Right lobe of liver (tissue), 6 donors: ENCODE measurements around the gene SHISA9. TPM values are rescaled to one million over a fixed set of nuclear protein-coding genes. Genes with fewer than 3 reads are reported as not detected.

Source experiments
- ATAC-seq, 4 donors: fragments of 200-7000 bp; cut with Tn5 transposase; one replicate each; pipeline ENCODE4 v1.9.1; 2020; ENCODE audit warnings: mild to moderate bottlenecking in 4 of 4, moderate library complexity in 4 of 4
- DNase-seq, 3 donors: peaks; one replicate each; pipeline ENCODE4 v3.0.0-alpha.2; 2020
- H3K27ac ChIP-seq, 3 donors: fragments of 200-600 bp; one replicate each; pipeline ENCODE4 v1.8.0; 2022
- H3K27me3 ChIP-seq, 2 donors: fragments of 200-600 bp; one replicate each; pipeline ENCODE4 v1.8.0; 2022
- H3K36me3 ChIP-seq, 4 donors: fragments of 200-600 bp; sonication (generic) in 1 of 4; one replicate each; pipeline versions ENCODE4 v1.5.1 to v1.8.0; 2017 to 2022; ENCODE audit warnings: control low read depth in 1 of 4
- H3K4me1 ChIP-seq, 4 donors: fragments of 200-600 bp; sonication (generic) in 1 of 4; one replicate each; pipeline versions ENCODE4 v1.5.1 to v1.8.0; 2017 to 2022; ENCODE audit warnings: control low read depth in 1 of 4
- H3K4me3 ChIP-seq, 3 donors: fragments of 200-600 bp; one replicate each; pipeline ENCODE4 v1.8.0; 2022
- H3K9me3 ChIP-seq, 4 donors: fragments of 200-600 bp; sonication (generic) in 1 of 4; one replicate each; pipeline versions ENCODE4 v1.5.1 to v1.8.0; 2017 to 2022; ENCODE audit warnings: control low read depth in 1 of 4
- POLR2A ChIP-seq: fragments of 450-650 bp; IDR thresholded peaks from one replicate; pipeline ENCODE4 v1.6.1; 2017; ENCODE audit warnings: antibody characterized with exemption, mild to moderate bottlenecking
- WGBS: methylation state at CpG from one replicate; pipeline ENCODE4 v1.1.6; 2018; ENCODE audit warnings: low coverage, low lambda C conversion rate; ENCODE audit not compliant: insufficient coverage; ENCODE audit errors: missing lambda C conversion rate; 5-methylcytosine and 5-hydroxymethylcytosine counted together
- intact Hi-C, 2 donors: fragments of 100-400 bp; cut with DNase I; formaldehyde crosslinking; loops; one replicate each; pipeline versions ENCODE4 v1.11.2 to v1.14.1; 2022
- total RNA-seq, 6 experiments: library from RNA; depleted of rRNA in 2 of 6; stranded (reverse); fragments of >200 nt in 2 of 6; fragmentation: NEBNext Ultra II Directional in 3 of 6; extraction: Animal tissue kit (Norgen Biotek cat#: 25700) in 3 of 6; gene quantifications; one replicate each; pipeline versions ENCODE4 v1.1.0 to v1.2.4, GENCODE V29; 2016 to 2023
- TF ChIP-seq, protein P1 (sequence below), 4 donors: fragments of 200-600 bp in 3 of 4; fragments of 450-650 bp in 1 of 4; IDR thresholded peaks; one replicate each; pipeline versions ENCODE4 v1.5.1 to v1.8.0; 2016 to 2022; ENCODE audit warnings: antibody characterized with exemption in 4 of 4, mild to moderate bottlenecking in 2 of 4
- donor health status: DM: no; HTN: yes; CAD: no.
- donor health status: DM: no; HTN: no; CAD: no.
- donor health status: DM: no; HTN: no; CAD: no.
- donor health status: DM: no; HTN: yes; CAD: no.
- donor health status: DM: no; HTN: yes; CAD: no.

The SHISA9 gene
- total RNA-seq, 6 experiments from 2014 or later, result 0.02 to 0.06 TPM; not detected in 4

DNA sequence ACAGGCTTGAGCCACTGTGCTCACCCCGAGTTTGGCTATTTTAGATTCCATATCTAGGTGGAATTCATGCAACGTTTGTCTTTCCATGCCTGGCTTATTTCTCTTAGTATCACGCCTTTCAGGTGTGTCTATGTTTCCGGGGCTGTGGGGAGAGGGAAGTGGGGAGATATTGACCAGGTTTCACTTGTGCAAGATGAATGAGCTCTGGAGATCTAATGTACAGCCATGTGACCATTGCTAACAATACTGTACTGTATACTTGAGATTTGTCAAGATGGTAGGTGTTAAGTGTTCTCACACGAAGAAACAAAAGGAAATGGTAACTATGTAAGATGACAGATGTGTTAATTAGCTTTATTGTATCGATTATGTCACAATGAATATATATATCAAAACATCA, 199.6 kb downstream of the SHISA9 start:
- 73% methylated on average over 6 of the region's 6 CpGs for WGBS
- no peak overlapping the region for H3K4me3 ChIP-seq
- H3K9me3 ChIP-seq, result no peaks in the 10 kb centered on the region
- TF ChIP-seq, protein P1, sequence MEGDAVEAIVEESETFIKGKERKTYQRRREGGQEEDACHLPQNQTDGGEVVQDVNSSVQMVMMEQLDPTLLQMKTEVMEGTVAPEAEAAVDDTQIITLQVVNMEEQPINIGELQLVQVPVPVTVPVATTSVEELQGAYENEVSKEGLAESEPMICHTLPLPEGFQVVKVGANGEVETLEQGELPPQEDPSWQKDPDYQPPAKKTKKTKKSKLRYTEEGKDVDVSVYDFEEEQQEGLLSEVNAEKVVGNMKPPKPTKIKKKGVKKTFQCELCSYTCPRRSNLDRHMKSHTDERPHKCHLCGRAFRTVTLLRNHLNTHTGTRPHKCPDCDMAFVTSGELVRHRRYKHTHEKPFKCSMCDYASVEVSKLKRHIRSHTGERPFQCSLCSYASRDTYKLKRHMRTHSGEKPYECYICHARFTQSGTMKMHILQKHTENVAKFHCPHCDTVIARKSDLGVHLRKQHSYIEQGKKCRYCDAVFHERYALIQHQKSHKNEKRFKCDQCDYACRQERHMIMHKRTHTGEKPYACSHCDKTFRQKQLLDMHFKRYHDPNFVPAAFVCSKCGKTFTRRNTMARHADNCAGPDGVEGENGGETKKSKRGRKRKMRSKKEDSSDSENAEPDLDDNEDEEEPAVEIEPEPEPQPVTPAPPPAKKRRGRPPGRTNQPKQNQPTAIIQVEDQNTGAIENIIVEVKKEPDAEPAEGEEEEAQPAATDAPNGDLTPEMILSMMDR (IDR thresholded peaks at IDR 0.05), result no peak
- TF ChIP-seq POLR2A, result no peak
- no peak for DNase-seq
- H3K27ac ChIP-seq, result no peak overlapping the region
- intact Hi-C loops, result no loop called here
- no peaks in the 10 kb centered on the region for H3K4me1 ChIP-seq
- no peaks in the 10 kb centered on the region for H3K27me3 ChIP-seq
- no peaks in the 10 kb centered on the region for H3K36me3 ChIP-seq
- ATAC-seq, result no peak

DNA sequence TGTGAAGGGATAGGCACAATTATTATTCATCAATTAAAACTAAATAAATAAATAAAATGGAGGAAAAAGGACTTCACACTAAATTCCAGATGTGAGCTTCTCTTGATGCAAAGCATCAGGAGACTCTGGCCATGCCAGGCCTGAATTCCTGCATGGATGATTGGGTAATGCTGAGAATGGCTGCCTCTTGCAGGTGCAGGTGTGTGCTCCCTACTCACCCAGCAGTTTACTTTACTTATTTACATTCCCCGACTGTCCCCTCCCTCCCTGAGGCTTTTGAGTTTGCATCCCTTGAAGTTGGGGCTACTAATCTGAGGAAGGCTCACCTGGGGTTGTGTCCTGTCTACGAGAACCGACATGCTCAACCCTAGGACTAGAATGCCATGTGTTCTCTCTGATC, 200.4 kb downstream of the SHISA9 start:
- H3K27me3 ChIP-seq, result no peaks in the 10 kb centered on the region
- WGBS, result 82% methylated on average over 2 of the region's 3 CpGs
- no peaks in the 10 kb centered on the region for H3K9me3 ChIP-seq
- H3K4me1 ChIP-seq, result no peaks in the 10 kb centered on the region
- TF ChIP-seq POLR2A, result no peak
- TF ChIP-seq, protein P1 (IDR thresholded peaks at IDR 0.05), result no peak
- intact Hi-C loops, result no loop called here
- H3K27ac ChIP-seq, result no peak overlapping the region
- DNase-seq (no peak), ATAC-seq (no peak)
- H3K4me3 ChIP-seq, result no peak overlapping the region
- H3K36me3 ChIP-seq, result no peaks in the 10 kb centered on the region

DNA sequence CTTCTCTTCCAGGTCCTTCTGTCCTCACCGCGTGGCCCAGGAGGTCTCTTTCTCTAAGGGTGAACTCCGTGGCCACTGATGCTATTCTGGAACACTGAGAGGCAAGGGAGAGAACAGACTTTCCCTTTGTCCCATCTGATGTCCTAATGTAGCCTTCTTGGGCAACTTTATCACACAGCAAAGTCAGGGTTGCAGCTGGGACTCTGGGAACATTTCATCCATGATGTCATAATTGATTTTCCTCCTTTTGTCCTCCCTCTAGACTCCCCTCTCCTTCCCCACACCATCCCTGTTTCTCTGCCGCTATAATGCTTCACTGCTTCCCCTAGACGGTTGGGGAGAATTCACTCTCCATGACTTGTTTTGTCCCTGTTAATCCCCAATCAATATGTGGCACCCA, 201.0 kb downstream of the SHISA9 start:
- no peak for ATAC-seq
- H3K4me1 ChIP-seq, result no peaks in the 10 kb centered on the region
- intact Hi-C loops, result no loop called here
- 48% methylated on average over 5 of the region's 5 CpGs for WGBS
- no peaks in the 10 kb centered on the region for H3K36me3 ChIP-seq
- no peaks in the 10 kb centered on the region for H3K9me3 ChIP-seq
- no peaks in the 10 kb centered on the region for H3K27me3 ChIP-seq
- DNase-seq, result no peak
- no peak overlapping the region for H3K27ac ChIP-seq
- TF ChIP-seq, protein P1 (IDR thresholded peaks at IDR 0.05), result no peak
- TF ChIP-seq POLR2A, result no peak
- H3K4me3 ChIP-seq, result no peak overlapping the region

DNA sequence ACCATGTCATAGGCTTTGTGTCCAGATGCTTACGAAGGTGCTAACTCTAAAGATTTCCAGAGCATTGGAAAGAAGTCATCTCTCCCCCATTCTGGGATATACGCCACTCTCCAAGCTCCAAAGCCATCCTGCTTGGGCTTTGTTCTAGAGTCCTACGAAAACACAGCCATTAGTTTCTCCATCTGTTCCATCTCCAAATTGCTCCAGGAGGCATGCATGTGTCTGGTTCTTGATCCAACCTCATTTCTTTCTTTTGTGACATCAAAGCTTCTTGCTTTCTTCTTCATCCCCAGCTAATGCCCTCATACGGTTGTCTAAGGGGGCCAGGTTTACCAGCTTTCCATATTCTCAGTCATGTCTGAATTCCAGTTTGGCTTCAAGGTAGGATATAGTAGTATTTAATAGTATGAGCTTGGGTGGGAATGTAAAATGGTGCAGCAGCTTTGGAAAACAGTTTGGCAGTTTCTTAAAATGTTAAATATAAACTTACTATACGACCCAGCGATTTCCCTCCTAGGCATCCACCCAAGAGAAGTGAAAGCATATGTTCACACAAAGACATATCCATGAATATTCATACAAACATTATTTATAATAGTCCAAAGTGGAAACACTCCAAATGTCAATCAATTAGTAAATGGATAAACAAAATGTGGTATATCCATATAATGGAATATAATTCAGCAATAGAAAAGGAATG, 202.6 kb downstream of the SHISA9 start:
- TF ChIP-seq, protein P1 (IDR thresholded peaks at IDR 0.05), result no peak
- TF ChIP-seq POLR2A, result no peak
- DNase-seq (no peak), ATAC-seq (no peak)
- Histone ChIP-seq H3K4me3 (no peak overlapping the region), H3K27me3 (no peaks in the 10 kb centered on the region), H3K9me3 (no peaks in the 10 kb centered on the region), H3K36me3 (no peaks in the 10 kb centered on the region), H3K4me1 (no peaks in the 10 kb centered on the region), H3K27ac (no peak overlapping the region)
- 86% methylated on average over 6 of the region's 6 CpGs for WGBS
- intact Hi-C loops, result no loop called here
